ENCODE measurements around the gene MEGF9.
"Not testable (repeated sequence)": the region's sequence is repeated elsewhere in the genome, so short reads cannot be mapped to it uniquely, and the experiment has no call there.

The MEGF9 gene

GRCh38 chr9:120655005-120655622, 59.2 kb downstream of the MEGF9 start:
- DNase-seq (ENCODE audit: low read depth): no peak

GRCh38 chr9:120654272-120654671, 60.0 kb downstream of the MEGF9 start:
- DNase-seq (ENCODE audit: low read depth): no peak

GRCh38 chr9:120653762-120654161, 60.5 kb downstream of the MEGF9 start:
- DNase-seq (ENCODE audit: low read depth): no peak

- no peak for DNase-seq (ENCODE audit: low read depth)
Observed at GRCh38 chr9:120652934-120653333, 61.3 kb downstream of the MEGF9 start.

- no peak for DNase-seq (ENCODE audit: low read depth)
Observed at GRCh38 chr9:120650352-120650751, 63.9 kb downstream of the MEGF9 start.

- DNase-seq (ENCODE audit: low read depth): no peak
Observed at GRCh38 chr9:120648581-120649197, 65.6 kb downstream of the MEGF9 start.

GRCh38 chr9:120646948-120647347, 67.3 kb downstream of the MEGF9 start:
- DNase-seq (ENCODE audit: low read depth): no peak

- no peak for DNase-seq (ENCODE audit: low read depth)
Observed at GRCh38 chr9:120645760-120646159, 68.5 kb downstream of the MEGF9 start.

GRCh38 chr9:120643061-120643460, 71.2 kb downstream of the MEGF9 start:
- DNase-seq (ENCODE audit: low read depth): no peak

- no peak for DNase-seq (ENCODE audit: low read depth)
Observed at GRCh38 chr9:120642129-120642770, 72.0 kb downstream of the MEGF9 start.

- not testable (repeated sequence) for DNase-seq (ENCODE audit: low read depth)
Observed at GRCh38 chr9:120640874-120641273, 73.4 kb downstream of the MEGF9 start.

- DNase-seq (ENCODE audit: low read depth): no peak
Observed at GRCh38 chr9:120640380-120640779, 73.9 kb downstream of the MEGF9 start.

- no peak for DNase-seq (ENCODE audit: low read depth)
Observed at GRCh38 chr9:120637919-120638318, 76.4 kb downstream of the MEGF9 start.

- DNase-seq (ENCODE audit: low read depth): no peak
Observed at GRCh38 chr9:120636194-120636957, 77.9 kb downstream of the MEGF9 start.

- DNase-seq (ENCODE audit: low read depth): no peak
Observed at GRCh38 chr9:120635011-120635410, 79.3 kb downstream of the MEGF9 start.

GRCh38 chr9:120630333-120630732, 83.9 kb downstream of the MEGF9 start:
- DNase-seq (ENCODE audit: low read depth): no peak

- DNase-seq (ENCODE audit: low read depth): not testable (repeated sequence)
Observed at GRCh38 chr9:120628925-120629497, 85.3 kb downstream of the MEGF9 start.

- DNase-seq (ENCODE audit: low read depth): no peak
Observed at GRCh38 chr9:120628207-120628924, 85.9 kb downstream of the MEGF9 start.

GRCh38 chr9:120627073-120627472, 87.2 kb downstream of the MEGF9 start:
- no peak for DNase-seq (ENCODE audit: low read depth)

- DNase-seq (ENCODE audit: low read depth): no peak
Observed at GRCh38 chr9:120626512-120626911, 87.8 kb downstream of the MEGF9 start.

- no peak for DNase-seq (ENCODE audit: low read depth)
Observed at GRCh38 chr9:120625222-120625621, 89.0 kb downstream of the MEGF9 start.

- no peak for DNase-seq (ENCODE audit: low read depth)
Observed at GRCh38 chr9:120622790-120623189, 91.5 kb downstream of the MEGF9 start.

All from stimulated activated CD8-positive, alpha-beta memory T cell treated with anti-CD3 and anti-CD28 coated beads, Interleukin-7, amount 100 ng/mL, for 24 hours (primary cell).